DMS 273 (cell line): ENCODE data around the gene RAPGEFL1.
"Not testable (repeated sequence)": the region's sequence is repeated elsewhere in the genome, so short reads cannot be mapped to it uniquely, and the experiment has no call there.

Source experiments
- DNase-seq: peaks from one replicate; lab custom pipeline; 2025; ENCODE audit not compliant: unreplicated experiment; lab: John Stamatoyannopoulos, UW

The RAPGEFL1 gene

GRCh38 chr17:40177275-40177874, at the start of gene RAPGEFL1:
Gene RAPGEFL1, plus strand, starts transcription at chr17:40177470. Its CDS starts 392 bp downstream, at chr17:40177862.
- peak; percentile 91 for DNase-seq

- DNase-seq = peak; percentile 27
Measured at GRCh38 chr17:40129498-40129897, 47.8 kb upstream of the RAPGEFL1 start.

- DNase-seq = no peak
Measured at GRCh38 chr17:40130352-40131042, 46.8 kb upstream of the RAPGEFL1 start.

- DNase-seq = no peak
Measured at GRCh38 chr17:40134184-40134583, 43.1 kb upstream of the RAPGEFL1 start.

- no peak for DNase-seq
Measured at GRCh38 chr17:40135817-40136216, 41.5 kb upstream of the RAPGEFL1 start.

GRCh38 chr17:40139566-40140058, 37.7 kb upstream of the RAPGEFL1 start:
- no peak for DNase-seq

- not testable (repeated sequence) for DNase-seq
Measured at GRCh38 chr17:40143166-40143565, 34.1 kb upstream of the RAPGEFL1 start.

- DNase-seq = no peak
Measured at GRCh38 chr17:40145476-40145875, 31.8 kb upstream of the RAPGEFL1 start.

- DNase-seq = no peak
Measured at GRCh38 chr17:40148527-40148926, 28.7 kb upstream of the RAPGEFL1 start.

GRCh38 chr17:40150276-40150675, 27.0 kb upstream of the RAPGEFL1 start:
- no peak for DNase-seq

GRCh38 chr17:40151414-40151963, 25.8 kb upstream of the RAPGEFL1 start:
- no peak for DNase-seq

- DNase-seq = no peak
Measured at GRCh38 chr17:40153603-40154236, 23.6 kb upstream of the RAPGEFL1 start.

GRCh38 chr17:40157973-40158372, 19.3 kb upstream of the RAPGEFL1 start:
- no peak for DNase-seq

- no peak for DNase-seq
Measured at GRCh38 chr17:40158438-40159013, 18.7 kb upstream of the RAPGEFL1 start.

- DNase-seq = no peak
Measured at GRCh38 chr17:40159456-40159855, 17.8 kb upstream of the RAPGEFL1 start.

- no peak for DNase-seq
Measured at GRCh38 chr17:40167685-40168261, 9.5 kb upstream of the RAPGEFL1 start.

GRCh38 chr17:40168262-40168832, 8.9 kb upstream of the RAPGEFL1 start:
- peak; percentile 67 for DNase-seq

- no peak for DNase-seq
Measured at GRCh38 chr17:40170325-40170724, 6.9 kb upstream of the RAPGEFL1 start.

- no peak for DNase-seq
Measured at GRCh38 chr17:40171750-40172149, 5.5 kb upstream of the RAPGEFL1 start.

GRCh38 chr17:40173091-40173777, 4.0 kb upstream of the RAPGEFL1 start:
- no peak for DNase-seq
